Measurements from ENCODE around the gene ZBTB7C. TPM values are rescaled to one million over a fixed set of nuclear protein-coding genes. Genes with fewer than 3 reads are reported as not detected.

Gene ZBTB7C
- total and polyA plus RNA-seq, 2 of the 8 experiments (the other 6 are each of a cell fraction or from before 2014, with no cell fraction given) = 0.15 to 0.45 TPM

DNA sequence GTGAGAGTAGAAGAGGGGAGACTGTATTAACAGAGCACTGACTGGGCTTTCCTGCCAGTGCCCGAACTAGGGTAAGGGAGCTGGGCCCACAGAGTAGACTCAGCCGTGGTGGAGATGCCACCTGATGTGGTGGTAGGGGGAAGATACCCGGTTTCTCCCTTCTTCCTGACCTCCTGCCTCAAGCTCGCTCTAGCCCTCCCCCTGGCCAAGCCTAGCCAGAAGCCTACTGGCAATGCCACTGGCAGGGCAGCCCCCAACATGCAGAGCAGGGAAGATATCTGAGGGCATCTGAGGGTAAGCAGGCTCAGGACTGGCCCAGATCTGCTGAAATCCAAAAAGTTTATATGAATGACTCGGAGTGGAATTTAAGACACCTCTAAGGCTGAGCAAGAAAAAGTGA, 316.1 kb downstream of the ZBTB7C start (continued):
- TF ChIP-seq, protein P1, sequence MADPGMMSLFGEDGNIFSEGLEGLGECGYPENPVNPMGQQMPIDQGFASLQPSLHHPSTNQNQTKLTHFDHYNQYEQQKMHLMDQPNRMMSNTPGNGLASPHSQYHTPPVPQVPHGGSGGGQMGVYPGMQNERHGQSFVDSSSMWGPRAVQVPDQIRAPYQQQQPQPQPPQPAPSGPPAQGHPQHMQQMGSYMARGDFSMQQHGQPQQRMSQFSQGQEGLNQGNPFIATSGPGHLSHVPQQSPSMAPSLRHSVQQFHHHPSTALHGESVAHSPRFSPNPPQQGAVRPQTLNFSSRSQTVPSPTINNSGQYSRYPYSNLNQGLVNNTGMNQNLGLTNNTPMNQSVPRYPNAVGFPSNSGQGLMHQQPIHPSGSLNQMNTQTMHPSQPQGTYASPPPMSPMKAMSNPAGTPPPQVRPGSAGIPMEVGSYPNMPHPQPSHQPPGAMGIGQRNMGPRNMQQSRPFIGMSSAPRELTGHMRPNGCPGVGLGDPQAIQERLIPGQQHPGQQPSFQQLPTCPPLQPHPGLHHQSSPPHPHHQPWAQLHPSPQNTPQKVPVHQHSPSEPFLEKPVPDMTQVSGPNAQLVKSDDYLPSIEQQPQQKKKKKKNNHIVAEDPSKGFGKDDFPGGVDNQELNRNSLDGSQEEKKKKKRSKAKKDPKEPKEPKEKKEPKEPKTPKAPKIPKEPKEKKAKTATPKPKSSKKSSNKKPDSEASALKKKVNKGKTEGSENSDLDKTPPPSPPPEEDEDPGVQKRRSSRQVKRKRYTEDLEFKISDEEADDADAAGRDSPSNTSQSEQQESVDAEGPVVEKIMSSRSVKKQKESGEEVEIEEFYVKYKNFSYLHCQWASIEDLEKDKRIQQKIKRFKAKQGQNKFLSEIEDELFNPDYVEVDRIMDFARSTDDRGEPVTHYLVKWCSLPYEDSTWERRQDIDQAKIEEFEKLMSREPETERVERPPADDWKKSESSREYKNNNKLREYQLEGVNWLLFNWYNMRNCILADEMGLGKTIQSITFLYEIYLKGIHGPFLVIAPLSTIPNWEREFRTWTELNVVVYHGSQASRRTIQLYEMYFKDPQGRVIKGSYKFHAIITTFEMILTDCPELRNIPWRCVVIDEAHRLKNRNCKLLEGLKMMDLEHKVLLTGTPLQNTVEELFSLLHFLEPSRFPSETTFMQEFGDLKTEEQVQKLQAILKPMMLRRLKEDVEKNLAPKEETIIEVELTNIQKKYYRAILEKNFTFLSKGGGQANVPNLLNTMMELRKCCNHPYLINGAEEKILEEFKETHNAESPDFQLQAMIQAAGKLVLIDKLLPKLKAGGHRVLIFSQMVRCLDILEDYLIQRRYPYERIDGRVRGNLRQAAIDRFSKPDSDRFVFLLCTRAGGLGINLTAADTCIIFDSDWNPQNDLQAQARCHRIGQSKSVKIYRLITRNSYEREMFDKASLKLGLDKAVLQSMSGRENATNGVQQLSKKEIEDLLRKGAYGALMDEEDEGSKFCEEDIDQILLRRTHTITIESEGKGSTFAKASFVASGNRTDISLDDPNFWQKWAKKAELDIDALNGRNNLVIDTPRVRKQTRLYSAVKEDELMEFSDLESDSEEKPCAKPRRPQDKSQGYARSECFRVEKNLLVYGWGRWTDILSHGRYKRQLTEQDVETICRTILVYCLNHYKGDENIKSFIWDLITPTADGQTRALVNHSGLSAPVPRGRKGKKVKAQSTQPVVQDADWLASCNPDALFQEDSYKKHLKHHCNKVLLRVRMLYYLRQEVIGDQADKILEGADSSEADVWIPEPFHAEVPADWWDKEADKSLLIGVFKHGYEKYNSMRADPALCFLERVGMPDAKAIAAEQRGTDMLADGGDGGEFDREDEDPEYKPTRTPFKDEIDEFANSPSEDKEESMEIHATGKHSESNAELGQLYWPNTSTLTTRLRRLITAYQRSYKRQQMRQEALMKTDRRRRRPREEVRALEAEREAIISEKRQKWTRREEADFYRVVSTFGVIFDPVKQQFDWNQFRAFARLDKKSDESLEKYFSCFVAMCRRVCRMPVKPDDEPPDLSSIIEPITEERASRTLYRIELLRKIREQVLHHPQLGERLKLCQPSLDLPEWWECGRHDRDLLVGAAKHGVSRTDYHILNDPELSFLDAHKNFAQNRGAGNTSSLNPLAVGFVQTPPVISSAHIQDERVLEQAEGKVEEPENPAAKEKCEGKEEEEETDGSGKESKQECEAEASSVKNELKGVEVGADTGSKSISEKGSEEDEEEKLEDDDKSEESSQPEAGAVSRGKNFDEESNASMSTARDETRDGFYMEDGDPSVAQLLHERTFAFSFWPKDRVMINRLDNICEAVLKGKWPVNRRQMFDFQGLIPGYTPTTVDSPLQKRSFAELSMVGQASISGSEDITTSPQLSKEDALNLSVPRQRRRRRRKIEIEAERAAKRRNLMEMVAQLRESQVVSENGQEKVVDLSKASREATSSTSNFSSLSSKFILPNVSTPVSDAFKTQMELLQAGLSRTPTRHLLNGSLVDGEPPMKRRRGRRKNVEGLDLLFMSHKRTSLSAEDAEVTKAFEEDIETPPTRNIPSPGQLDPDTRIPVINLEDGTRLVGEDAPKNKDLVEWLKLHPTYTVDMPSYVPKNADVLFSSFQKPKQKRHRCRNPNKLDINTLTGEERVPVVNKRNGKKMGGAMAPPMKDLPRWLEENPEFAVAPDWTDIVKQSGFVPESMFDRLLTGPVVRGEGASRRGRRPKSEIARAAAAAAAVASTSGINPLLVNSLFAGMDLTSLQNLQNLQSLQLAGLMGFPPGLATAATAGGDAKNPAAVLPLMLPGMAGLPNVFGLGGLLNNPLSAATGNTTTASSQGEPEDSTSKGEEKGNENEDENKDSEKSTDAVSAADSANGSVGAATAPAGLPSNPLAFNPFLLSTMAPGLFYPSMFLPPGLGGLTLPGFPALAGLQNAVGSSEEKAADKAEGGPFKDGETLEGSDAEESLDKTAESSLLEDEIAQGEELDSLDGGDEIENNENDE (IDR thresholded peaks at IDR 0.05; ENCODE audit: insufficient replicate concordance, low read length) = no peak
- TF ChIP-seq POU5F1 (IDR thresholded peaks at IDR 0.05; ENCODE audit: low read depth, low read length) = no peak
- no peak for TF ChIP-seq KDM5A (IDR thresholded peaks at IDR 0.05; ENCODE audit: low read length)
- no peak for TF ChIP-seq BRCA1 (IDR thresholded peaks at IDR 0.05; ENCODE audit: low read depth, low read length)
- TF ChIP-seq KDM4A (IDR thresholded peaks at IDR 0.05; ENCODE audit: low read depth, low read length, severe bottlenecking) = no peak
- no peak for TF ChIP-seq SAP30 (IDR thresholded peaks at IDR 0.05; ENCODE audit: insufficient read depth, insufficient replicate concordance, low read length)
- no peak for TF ChIP-seq TCF12 (IDR thresholded peaks at IDR 0.05; ENCODE audit: low read depth, low read length)
- TF ChIP-seq FOSL1 (IDR thresholded peaks at IDR 0.05; ENCODE audit: insufficient read depth, low read depth, low read length) = no peak
